Measurements from ENCODE around the gene TSGA10.
"Not testable (repeated sequence)": the region's sequence is repeated elsewhere in the genome, so short reads cannot be mapped to it uniquely, and the experiment has no call there.

The TSGA10 gene

GRCh38 chr2:99154643-99155536, at the start of gene TSGA10, which contains the start of gene LIPT1:
TSS of gene TSGA10 (minus strand) at chr2:99154942. CDS start at chr2:99109439, 45,503 bp downstream.
TSS of gene LIPT1 (plus strand) at chr2:99154967. CDS start at chr2:99161958, 6,991 bp downstream.
- peak; percentile 90 for DNase-seq (ENCODE audit: low spot score)

- DNase-seq (ENCODE audit: low spot score): no peak
Measured at GRCh38 chr2:99201959-99202678, 47.4 kb upstream of the TSGA10 start.

GRCh38 chr2:99200076-99200800, 45.5 kb upstream of the TSGA10 start:
- DNase-seq (ENCODE audit: low spot score): no peak

- no peak for DNase-seq (ENCODE audit: low spot score)
Measured at GRCh38 chr2:99198103-99198841, 43.5 kb upstream of the TSGA10 start.

GRCh38 chr2:99192364-99192763, 37.6 kb upstream of the TSGA10 start:
- not testable (repeated sequence) for DNase-seq (ENCODE audit: low spot score)

GRCh38 chr2:99190548-99190947, 35.8 kb upstream of the TSGA10 start:
- DNase-seq (ENCODE audit: low spot score): no peak

GRCh38 chr2:99188357-99188756, 33.6 kb upstream of the TSGA10 start:
- DNase-seq (ENCODE audit: low spot score): no peak

GRCh38 chr2:99187011-99187410, 32.3 kb upstream of the TSGA10 start:
- DNase-seq (ENCODE audit: low spot score): no peak

- DNase-seq (ENCODE audit: low spot score): no peak
Measured at GRCh38 chr2:99184811-99185210, 30.1 kb upstream of the TSGA10 start.

GRCh38 chr2:99183025-99183424, 28.3 kb upstream of the TSGA10 start:
- DNase-seq (ENCODE audit: low spot score): no peak

GRCh38 chr2:99181624-99182000, 26.9 kb upstream of the TSGA10 start:
- no peak for DNase-seq (ENCODE audit: low spot score)

- DNase-seq (ENCODE audit: low spot score): peak; percentile 94
Measured at GRCh38 chr2:99180755-99181623, 26.2 kb upstream of the TSGA10 start, which contains the start of the genes MITD1 and MRPL30. TSS of gene MITD1 (minus strand) at chr2:99181058. CDS start at chr2:99180981, 77 bp downstream. TSS of gene MRPL30 (plus strand) at chr2:99181184. CDS start at chr2:99186204, 5,020 bp downstream.

GRCh38 chr2:99171377-99172140, 16.8 kb upstream of the TSGA10 start:
- no peak for DNase-seq (ENCODE audit: low spot score)

GRCh38 chr2:99169534-99169933, 14.8 kb upstream of the TSGA10 start:
- DNase-seq (ENCODE audit: low spot score): no peak

- DNase-seq (ENCODE audit: low spot score): no peak
Measured at GRCh38 chr2:99166218-99166617, 11.5 kb upstream of the TSGA10 start.

GRCh38 chr2:99159594-99159993, 4.9 kb upstream of the TSGA10 start:
- DNase-seq (ENCODE audit: low spot score): no peak

GRCh38 chr2:99158599-99158998, 3.9 kb upstream of the TSGA10 start:
- no peak for DNase-seq (ENCODE audit: low spot score)

- DNase-seq (ENCODE audit: low spot score): no peak
Measured at GRCh38 chr2:99156891-99157290, 2.1 kb upstream of the TSGA10 start.

- DNase-seq (ENCODE audit: low spot score): no peak
Measured at GRCh38 chr2:99153921-99154604, 679 bp downstream of the TSGA10 start.

Measured in ecto neural progenitor cell (in vitro differentiated cells).